IPS-18c (cell line): ENCODE data around the gene ABHD16B.

Experiments
- H3K4me3 ChIP-seq: 2 replicates; pipeline ENCODE4 v1.7.0; 2013; ENCODE audit warnings: low read depth, mild to moderate bottlenecking, low read length, moderate library complexity; ENCODE audit not compliant: insufficient read depth
- H3K9me3 ChIP-seq: one replicate; pipeline ENCODE4 v1.6.1; 2013; ENCODE audit warnings: mild to moderate bottlenecking, low read length, moderate library complexity; ENCODE audit not compliant: control insufficient read depth, insufficient read depth

The ABHD16B gene

DNA sequence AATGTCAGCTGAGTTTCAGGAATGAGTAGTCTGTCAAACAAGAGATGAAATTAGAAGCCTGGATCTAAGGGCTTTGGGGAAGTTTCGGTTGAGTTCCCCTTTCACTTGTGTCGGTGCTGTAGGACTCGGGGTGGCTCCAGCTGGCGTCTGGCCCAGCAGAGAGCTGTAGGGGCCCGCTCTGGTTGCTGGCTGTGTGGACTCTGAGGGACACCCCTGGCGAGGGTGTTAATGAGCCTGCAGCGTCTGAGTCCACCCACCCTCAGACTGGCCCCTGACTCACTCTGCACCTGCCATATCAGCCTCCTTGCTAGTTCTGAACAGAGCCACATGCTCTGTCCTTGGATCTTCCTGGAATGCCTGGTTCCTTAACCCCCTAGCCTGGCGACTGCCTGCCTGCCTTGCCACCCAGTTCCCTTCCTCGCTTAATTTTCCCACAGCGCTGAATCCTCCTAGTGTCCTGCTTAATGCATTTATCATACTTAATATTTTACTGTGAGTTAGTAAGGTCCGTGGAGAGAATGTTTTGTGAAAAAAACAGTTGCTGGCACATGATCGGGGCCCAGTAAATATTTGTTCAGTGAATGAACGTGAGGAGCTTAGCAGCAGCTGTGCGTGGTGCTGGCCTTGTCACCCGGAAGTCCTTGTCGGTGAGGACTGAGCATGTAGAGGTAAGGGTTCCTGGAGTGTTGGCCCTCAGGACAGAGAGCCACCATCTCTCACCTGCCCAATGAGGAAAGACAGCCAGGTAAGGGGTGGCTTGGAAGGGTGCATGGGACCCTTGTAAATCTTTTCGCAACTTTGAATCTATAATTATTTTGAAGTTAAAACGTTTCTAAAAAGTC is 35.2 kb downstream of the ABHD16B start:
- Histone ChIP-seq H3K9me3 (peaks cover 2% of the 10 kb centered on the region), H3K4me3 (peak overlapping the region; percentile 38)

DNA sequence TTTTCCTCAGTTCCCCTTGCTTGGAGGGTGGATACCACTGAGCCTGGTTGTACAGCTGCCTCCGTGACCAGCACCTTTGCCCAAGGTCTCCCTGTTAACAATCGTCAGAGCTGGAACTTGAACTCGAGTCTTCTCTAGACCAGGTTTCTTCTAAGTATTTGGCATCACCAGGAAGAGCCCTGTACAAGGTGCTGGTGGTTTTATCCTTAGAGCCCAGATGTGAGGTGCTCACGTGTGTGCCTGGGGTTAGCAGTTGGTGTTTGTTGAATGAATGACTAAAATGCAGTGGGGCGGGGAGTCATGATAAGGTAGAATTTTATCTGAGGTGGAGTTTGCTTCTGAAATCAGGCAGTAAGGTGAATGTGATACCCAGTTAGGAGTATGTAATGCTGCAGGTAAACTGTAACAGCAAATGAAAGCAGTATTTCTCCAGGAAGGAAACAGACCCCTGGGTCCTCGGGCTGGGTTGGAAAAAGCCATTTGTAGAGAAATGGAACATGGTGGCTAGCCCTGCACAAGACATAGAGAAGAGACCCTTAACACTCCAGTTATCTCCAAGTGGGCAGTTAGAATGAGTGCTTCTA is 36.8 kb downstream of the ABHD16B start:
- peaks cover 2% of the 10 kb centered on the region for H3K9me3 ChIP-seq
- H3K4me3 ChIP-seq: no peak overlapping the region

DNA sequence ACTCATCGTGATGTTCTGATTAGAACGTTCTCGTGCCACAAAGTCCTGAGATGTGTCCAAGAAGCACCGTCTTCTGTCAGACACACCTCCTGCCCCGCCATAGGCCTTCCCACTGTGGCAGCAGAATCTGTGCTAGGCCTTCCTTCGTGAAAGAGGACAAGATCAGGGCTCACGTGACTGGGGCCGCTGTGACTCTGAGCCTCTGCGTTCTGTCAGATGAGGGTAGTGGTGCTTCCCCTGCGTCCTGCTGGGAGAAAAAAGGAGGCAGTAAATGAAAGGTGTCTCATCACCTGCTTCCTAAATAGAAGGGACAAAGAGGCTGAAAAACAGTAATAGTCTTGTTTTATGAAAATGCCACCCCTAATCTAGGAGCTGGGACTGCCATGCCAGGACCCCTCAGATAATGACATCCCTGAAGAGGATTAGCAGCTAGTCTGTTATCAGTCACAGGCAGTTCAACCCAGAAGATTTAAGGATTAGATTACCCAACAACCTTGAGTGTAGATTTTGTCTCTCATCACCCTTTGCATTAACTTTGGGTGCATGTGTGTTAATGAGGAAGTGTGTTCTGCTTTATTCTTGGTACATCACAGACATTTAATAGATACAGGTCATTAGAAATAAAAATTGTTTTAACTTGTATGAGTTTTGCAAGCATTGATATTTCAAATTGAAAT is 37.7 kb downstream of the ABHD16B start:
- Histone ChIP-seq H3K4me3 (no peak overlapping the region), H3K9me3 (peaks cover 2% of the 10 kb centered on the region)

DNA sequence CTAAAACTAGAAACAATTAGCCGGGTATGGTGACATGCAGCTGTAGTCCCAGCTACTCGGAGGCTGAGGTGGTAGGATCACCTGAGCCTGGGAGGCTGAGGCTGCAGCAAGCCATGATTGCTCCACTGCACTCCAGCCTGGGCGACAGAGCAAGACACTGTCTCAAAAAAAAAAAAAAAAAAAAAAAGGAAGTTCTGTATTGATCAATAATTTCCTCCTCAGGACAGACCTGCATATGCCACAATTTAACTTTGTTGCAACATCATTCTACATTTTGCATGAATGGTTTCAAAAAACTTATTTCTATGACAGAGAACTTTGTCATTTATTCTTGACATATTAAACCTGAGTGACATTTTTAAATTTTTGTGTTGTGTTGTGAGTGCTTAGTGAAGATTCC is 39.1 kb downstream of the ABHD16B start:
- Histone ChIP-seq H3K9me3 (peaks cover 2% of the 10 kb centered on the region), H3K4me3 (no peak overlapping the region)

DNA sequence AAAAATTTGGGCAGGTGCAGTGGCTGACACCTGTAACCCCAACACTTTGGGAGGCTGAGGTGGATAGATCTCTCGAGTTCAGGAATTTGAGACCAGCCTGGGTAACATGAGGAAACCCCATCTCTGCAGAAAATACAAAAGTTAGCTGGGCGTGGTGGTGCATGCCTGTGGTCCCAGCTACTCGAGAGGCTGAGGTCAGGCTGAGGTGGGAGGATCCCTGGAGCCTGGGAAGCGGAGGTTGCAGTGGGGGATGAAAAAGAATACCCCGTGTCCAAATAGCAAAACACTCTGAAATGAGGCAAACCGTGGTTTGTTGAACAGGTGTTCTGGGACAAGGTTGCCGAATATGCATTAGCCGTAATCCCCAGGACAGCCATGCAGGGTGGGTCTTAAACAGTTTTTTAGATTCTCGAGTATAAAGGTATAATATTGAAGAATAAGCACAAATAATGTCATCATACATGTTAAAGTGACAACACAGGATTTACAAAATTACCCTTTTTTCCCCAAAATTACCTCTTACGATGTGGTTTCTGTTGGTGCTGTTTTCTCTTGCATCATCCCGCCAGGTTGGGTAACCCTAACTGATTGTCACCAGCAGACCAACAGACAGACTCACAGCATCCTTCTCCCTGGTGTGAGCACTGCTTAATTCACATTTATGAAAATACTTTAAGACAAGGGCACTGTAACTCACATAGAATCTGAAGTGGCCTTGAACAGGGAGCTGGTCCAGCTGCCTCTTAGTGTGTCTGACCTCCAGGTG is 42.7 kb downstream of the ABHD16B start:
- H3K4me3 ChIP-seq: no peak overlapping the region
- peaks cover under 1% of the 10 kb centered on the region for H3K9me3 ChIP-seq

DNA sequence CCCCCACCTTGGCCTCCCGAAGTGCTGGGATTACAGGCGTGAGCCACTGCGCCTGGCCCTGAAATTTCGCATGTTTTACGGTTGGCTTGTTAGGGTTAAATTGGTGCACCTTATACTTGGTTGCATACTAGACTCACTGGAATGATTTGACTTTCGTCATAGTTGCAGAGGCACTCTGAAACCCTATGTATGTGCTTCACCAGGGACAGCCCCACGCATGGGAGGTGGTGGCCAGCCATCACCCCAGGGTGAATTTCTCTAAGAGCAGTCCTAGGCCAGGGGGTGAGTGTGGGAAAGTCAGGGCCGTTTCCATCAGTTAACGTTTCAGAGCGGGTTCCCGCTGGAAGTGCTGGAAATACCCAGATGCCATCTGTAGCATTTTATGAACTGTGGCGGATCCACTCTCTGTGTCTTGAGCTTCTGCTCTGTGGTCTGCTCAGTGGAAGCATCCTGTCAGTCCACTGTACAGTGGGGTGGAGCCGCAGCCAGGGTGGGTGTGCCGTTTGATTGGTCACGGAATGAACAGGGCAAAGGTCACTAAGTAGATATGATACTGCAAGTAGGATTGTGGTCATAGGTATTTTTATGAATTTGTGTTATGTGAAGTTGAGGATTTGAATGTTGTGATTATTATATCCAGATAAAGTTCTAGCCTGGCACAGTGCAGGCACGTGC is 46.8 kb downstream of the ABHD16B start:
- Histone ChIP-seq H3K9me3 (peaks cover 4% of the 10 kb centered on the region), H3K4me3 (no peak overlapping the region)

DNA sequence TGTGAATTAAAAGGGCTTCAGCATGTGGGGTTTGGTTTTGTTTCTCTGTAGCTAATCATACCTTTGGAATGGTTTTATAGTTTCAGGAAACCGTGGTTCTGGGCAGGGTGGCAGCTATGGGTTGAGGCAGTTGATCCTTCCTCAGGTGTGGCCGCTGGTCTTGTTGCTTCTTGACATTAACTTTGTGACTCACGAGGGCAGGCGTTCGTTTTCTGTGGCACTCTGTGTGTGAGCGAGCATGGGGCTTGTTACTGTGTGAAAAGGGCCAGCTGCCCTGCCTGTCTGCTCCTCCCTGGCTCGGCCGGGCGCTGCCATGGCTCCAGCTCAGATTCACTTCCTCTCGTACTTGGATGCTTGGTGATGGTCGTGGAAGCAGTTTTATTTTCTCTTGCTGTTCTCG is 49.9 kb downstream of the ABHD16B start:
- Histone ChIP-seq H3K9me3 (peaks cover 4% of the 10 kb centered on the region), H3K4me3 (no peak overlapping the region)
